Activated naive CD4-positive, alpha-beta T cell (primary cell): ENCODE measurements around the gene PRADC1.

Source experiments
- DNase-seq, 4 experiments: peaks; one replicate each; lab custom pipeline; 2025; lab: John Stamatoyannopoulos, UW

Gene PRADC1

GRCh38 chr2:73258913-73259215 lies 25.8 kb upstream of the PRADC1 start:
- DNase-seq: no peak

DNA sequence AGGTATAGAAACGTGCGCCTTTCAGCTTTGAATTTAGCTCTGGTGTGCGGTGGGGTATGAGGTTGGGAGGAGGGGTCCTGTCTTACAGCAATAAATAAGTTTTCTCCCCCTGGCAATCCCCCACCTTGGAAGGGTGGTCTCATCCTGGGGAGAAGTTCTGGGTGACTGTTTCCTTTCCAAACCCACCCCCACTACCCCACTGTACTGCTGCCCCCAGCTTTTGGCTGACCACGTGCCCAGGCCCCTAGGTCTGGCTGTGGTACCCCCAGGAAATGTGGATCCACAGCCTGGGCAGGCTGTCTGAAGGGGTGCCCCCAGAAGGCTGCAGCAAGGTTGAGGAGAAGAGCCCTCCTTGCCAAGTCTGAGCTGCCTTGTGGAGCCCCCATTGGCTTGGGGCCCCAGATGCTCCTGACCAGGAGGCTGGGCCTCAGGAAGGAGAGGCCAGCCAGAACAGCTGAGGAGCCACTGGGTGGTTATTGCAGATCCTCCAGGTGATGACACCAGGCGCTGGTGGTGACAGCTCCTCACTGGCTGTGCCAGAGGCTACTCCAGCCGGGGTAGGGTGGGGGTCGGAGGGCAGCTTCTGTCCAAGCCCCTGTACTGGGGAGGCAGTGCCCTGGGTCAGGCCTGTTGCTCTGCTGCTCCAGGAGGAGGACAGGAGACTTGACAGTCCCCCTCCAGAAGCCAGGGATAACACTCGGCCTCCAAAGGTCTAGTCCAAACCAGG lies 25.3 kb upstream of the PRADC1 start:
- DNase-seq: no peak

DNA sequence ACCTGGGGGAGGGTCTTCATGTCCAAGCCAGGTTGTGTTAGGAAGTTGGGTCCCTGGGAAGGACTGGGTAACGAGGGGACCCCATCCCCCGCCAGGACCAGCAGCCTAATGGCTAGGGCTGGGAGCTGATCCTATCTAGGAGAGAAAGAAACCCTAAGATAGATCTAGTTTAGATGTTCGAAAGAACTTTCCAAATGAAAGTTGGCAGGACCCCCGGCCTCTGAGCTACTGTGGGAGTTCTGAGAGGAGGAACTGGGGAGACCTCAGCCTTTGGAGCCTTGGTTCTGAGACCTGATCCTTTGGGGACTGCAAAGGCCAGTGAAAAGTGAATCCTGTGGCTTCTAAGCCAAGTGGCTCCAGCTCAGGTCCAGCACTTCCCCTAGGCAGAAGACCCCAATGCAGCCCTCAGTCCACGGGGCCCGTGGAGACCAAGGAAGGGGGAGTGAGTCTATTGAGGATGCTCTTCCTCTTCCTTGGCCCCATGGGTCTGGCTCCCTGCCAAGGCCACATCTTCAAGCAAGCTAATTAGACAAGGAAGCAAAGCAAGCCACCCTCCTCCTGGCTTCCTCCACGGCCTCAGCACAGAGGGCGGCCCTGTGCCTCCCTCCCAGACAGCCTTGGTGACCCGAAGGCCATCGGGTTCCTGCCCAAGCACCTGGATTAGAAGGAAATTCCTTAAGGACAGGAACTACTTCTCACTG lies 24.5 kb upstream of the PRADC1 start:
- peak in 1 of 4 experiments; percentile 22 for DNase-seq

DNA sequence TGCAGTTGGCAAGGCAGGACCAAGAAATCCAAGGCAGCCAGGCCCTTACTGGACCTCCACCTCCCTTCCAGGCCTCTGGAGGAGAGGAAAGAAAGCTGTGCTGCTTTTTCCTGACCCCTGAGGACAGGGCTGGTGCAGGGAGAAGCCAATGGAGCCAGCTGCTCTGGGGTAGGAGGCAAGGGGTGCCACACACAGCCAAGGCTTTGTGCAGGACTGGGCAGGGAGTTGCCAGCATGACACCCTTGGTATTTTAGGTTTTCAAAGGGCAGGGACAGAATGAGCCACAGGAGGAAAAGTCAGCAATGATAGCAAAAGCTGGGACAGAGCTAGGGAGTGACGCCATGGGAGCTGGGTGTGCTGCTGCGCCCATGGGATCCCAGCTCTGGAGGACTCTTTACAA lies 24.0 kb upstream of the PRADC1 start:
- no peak for DNase-seq

DNA sequence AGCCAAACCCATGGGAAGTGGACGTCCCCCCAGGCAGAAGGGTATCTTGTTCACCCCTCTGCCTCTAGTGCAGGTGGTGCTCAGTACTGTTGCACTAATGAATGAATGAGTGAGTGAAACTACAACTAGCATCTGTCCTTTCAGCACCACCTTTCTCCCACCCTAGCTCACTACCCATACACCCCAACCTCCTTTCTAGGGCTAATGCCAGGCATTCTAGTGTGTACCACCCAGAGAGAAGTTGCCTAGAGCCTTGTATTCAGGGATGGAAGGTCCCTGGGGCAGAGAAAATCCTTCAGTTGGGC lies 23.5 kb upstream of the PRADC1 start:
- DNase-seq: no peak

GRCh38 chr2:73255907-73256617 lies 23.0 kb upstream of the PRADC1 start:
- no peak for DNase-seq

DNA sequence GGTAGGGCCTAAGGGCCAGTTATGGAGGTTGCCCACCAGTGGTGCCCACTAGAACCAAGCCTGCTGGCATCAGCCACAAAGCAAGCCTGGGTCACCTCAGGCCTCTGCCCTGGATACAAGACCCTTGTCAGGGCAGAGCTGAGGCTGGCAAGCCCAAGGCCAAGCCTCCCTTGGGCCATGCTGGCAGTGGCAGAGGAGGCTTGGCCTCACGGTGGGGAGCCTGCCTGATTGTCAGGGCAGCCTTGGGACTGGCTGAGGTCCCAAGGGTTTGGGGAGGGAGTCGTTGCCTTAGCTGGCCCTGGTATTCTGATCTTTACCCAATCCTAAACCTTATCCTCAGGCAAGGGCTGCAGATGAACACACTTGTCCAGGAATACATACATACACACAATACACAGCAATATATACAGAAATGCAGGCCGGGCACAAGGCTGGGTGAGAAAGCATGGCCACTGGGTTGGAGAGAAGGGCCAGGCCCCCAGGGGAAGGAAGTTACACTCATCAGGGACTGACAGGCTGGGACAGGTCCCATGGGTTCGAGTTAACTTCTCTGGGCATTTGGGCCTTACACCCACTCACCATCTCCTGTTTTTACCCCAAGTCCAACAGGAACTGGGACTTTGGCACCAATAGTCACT lies 22.1 kb upstream of the PRADC1 start:
- no peak for DNase-seq

DNA sequence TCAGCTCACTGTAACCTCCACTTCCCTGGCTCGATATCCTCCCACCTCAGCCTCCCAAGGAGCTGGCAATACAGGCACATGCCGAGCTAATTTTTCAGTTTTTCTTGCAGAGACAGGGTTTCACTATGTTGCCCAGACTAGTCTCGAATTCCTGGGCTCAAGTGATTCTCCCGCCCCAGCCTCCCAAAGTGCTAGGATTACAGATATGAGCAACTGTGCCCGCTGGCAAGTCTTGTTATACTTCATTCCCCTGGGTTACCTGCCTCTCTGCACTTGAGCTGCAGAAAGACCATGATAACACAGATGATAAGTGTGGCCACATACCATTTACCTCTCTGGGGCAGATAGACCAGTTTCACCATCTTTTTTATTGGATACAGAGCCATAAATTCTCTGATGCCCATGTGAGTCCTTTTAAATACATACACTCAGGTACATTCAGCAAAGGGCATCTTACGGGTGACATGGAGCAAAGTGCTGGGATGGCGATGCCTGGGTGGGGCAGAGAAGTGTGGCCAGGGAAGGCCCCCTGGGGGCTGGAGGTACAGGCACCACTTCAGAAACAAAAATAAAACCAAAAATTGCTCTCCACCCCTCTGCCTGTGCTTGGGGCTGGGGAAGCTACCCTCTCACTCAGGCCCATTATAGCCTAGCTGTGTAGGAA lies 21.4 kb upstream of the PRADC1 start:
- DNase-seq: no peak

DNA sequence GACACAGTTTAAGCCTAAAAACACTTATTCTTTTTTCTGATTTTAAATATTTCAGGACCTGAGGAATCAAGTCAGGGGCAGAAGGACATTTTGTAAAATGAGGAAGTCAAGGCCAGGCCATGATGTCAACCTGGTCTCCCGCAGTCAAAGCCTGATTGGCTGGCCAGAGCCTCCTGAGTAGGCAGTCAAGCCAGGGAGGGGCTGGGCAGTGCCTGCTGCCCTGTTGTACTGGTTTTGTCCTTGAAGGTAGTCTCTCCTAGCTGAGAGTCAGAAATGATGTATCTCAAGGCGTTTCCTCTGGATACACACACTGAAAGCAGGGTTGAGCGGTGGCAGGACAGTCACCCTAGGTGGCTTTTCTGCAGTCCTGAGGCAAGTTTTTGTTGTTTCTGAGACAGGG lies 20.9 kb upstream of the PRADC1 start:
- no peak for DNase-seq

DNA sequence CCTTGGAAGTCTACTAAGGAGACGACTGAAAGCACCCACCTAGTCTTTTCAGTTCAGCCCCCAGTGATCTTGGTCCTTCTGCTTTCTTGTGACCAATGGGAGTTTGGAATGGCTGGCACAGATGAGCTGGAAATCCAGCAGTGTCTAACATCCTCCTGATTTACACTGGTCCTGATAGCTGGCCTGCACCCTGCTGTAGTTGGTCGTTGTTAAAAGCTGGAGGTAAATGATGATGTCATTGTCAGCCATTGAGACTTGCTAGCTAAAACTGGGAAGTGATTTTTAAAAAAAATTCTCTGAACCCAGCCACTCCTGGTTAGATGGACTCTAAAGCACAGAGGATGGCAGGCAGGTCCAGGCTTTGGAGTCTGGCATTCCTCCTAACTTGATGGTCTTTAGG lies 20.4 kb upstream of the PRADC1 start:
- DNase-seq: no peak

- DNase-seq: no peak
These were observed 19.4 kb upstream of the PRADC1 start for GRCh38 chr2:73252238-73253027.

GRCh38 chr2:73250872-73251846 lies 18.1 kb upstream of the PRADC1 start:
- DNase-seq: no peak

DNA sequence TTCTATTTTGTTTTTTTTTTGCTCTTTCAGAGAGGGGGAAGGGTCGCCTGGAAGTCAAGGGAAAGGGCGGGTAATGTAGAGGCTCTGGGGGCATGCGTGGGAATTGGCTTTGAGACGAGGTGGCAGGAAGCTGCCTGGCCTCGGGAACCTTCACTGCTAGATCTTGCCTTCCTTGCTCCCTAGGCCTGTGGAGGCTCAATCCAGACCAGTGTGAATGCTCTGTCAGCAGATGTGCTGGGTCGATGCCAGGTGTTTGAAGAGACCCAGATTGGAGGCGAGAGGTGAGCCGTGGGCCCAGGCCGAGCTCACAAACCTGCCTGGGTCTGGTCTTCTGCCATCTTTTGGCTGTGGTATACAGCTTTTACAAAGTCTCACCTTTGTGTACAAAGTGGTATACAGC lies 16.6 kb upstream of the PRADC1 start:
- no peak for DNase-seq

GRCh38 chr2:73246850-73247249 lies 13.8 kb upstream of the PRADC1 start:
- DNase-seq: no peak

DNA sequence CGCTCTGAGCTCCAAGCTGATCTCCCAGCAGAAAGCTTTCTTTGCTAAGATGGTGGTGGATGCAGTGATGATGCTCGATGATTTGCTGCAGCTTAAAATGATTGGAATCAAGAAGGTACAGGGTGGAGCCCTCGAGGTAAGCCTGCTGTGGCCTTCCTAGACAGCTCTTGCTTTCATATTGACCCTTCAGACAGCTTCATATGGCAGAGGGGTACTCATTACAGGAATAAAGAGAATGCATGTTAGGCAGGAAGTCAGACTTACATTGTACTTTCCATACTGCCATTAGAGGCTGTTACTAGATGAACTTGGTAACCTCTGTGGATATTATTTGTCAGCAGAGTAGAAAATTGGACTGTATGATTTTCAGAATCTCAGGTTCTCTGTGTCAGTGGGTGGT lies 11.5 kb upstream of the PRADC1 start:
- DNase-seq: no peak

DNA sequence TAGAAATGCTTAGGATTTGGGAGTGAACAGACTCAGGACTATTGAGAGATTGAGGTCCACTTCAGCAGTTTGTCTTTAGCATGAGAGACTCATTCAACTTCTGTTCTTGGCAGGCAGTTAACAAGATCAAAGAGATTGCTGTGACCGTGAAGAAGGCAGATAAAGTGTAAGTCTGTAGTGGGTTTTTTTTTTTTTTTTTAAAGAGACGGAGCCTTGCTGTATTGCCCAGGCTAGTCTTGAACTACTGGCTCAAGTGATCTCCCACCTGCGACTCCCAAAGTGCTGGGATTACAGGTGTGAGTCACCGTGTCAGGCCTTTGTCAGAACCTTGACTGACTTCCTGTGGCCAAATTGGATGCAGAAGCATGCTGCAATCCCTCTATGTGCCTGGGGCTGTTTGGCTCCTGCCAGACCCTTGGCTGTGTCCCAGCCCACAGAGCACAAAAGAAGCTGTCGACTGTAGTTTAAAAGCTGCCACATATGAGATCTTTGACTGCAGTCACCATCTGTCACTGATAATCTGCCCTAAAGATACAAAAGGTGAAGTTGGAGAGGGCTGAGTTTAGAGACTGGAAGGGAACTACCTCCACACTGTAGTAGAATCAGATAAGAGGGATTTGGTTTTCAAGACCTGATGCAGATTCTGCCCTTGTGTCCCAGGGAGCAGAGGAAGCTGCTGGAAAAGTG lies 11.0 kb upstream of the PRADC1 start:
- DNase-seq: no peak

DNA sequence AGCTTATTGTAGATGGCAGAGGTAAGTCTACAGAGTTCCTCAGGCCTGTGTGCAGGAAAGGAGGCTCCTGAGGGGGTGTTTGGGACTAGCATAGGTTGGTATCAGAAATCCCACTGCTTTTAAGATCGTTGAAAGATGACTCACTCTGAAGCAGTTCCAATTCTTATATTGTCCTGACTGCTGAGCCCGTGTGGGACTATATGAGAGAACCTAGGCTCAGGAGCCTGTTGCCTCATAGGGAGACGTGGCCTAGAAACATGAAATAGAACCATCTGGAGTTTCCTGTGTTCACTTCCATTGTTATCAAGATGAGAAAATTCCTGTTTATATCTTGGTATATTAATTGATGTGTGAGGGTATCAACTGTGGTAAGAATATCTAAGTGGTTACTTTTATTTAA lies 6.7 kb upstream of the PRADC1 start:
- DNase-seq: no peak

- DNase-seq: no peak
These were observed 5.9 kb upstream of the PRADC1 start for GRCh38 chr2:73238976-73239375.

DNA sequence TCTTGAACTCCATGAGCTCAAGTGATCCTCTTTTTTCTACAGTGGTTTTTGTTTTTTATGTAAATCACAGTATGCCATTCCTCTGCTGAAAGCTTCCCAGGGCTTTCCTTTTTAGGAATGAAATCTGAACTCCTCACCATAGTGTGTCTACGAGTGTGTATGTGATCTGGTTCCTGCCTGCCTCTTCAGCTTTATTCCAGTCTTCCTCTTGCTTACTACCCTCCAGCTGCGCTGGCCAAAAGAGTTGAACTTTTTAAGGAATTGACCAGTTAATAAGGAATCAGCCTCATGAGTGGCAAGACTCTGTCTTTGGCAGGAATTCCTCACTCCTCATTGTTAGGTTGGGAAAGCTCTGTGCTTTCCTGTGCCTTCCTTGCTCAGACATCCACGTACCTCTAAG lies 5.1 kb upstream of the PRADC1 start:
- DNase-seq: no peak

DNA sequence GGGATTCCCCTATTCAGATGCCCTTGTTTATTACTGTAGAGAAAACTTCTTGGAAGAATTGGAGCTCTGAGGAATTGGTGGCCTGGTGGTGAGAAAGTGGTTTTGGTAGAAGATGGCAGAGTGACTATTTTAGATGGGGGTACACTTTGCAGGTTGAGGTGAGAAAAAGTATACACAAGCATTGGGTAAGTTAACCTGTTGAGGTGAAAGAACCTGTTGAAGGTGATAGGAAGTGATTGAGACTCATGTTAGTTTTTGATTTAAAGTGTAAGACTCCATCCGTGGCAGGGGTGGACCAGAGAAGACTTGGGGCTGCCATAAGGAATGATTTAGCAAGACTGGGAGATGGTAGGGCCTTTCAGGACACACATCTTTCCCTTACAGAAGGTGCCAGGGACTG lies 4.1 kb upstream of the PRADC1 start:
- DNase-seq: no peak
